Measurements from ENCODE around the gene POLN. TPM values are rescaled to one million over a fixed set of nuclear protein-coding genes. Genes with fewer than 3 reads are reported as not detected.

Gene POLN
- total RNA-seq, 4 donors from 2014 or later, result 0.26 to 5.8 (median 5.5) TPM; not detected in 1

DNA sequence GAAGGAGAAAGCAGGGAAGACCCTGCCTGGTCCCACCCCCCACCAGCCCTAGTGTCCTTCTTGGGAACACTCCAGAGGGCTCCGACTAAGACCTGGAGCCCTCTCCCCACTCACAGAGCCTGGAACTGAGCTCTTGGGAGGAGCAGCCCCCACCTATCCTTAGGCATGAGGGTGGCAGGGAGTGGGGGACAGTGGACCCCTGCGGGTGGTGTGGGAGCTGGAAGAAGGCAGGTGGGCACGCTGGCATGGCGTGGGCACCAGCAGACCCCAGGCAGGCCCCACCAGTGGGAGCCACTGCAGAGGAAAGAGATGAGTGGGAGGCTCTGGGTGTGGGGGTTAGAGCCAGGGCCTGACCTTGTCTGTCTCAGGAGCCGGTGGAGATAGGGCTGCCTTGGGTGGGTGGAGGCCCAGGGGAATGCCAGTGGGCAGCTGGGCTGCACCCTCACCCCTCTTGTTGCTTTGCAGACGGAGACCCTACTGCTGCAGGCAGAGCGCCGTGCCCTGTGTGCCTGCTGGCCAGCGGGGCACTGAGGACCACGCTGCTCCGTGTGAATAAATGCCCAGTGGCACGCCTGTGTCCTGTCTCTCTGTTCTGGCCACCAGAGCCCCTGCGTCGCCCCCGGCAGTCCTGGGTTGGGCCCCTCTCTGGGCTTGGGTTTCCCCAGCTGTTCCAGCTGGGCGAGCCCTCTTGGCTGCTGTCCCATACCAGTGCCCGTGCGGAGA lies 198.4 kb downstream of the POLN start:
- intact Hi-C loops (cut with DNase I; ENCODE audit: low total_unique reads), result no loop called here
- Histone ChIP-seq H3K36me3 (no peaks in the 10 kb centered on the region), H3K4me3 (no peak overlapping the region), H3K27ac (no peak overlapping the region), H3K27me3 (peaks cover 6 to 15% of the 10 kb centered on the region in 2 donors), H3K9me3 (no peaks in the 10 kb centered on the region), H3K4me1 (peaks cover 0 to 23% of the 10 kb centered on the region in 2 donors)
- TF ChIP-seq POLR2A (IDR thresholded peaks at IDR 0.05), result no peak
- TF ChIP-seq, protein P1, sequence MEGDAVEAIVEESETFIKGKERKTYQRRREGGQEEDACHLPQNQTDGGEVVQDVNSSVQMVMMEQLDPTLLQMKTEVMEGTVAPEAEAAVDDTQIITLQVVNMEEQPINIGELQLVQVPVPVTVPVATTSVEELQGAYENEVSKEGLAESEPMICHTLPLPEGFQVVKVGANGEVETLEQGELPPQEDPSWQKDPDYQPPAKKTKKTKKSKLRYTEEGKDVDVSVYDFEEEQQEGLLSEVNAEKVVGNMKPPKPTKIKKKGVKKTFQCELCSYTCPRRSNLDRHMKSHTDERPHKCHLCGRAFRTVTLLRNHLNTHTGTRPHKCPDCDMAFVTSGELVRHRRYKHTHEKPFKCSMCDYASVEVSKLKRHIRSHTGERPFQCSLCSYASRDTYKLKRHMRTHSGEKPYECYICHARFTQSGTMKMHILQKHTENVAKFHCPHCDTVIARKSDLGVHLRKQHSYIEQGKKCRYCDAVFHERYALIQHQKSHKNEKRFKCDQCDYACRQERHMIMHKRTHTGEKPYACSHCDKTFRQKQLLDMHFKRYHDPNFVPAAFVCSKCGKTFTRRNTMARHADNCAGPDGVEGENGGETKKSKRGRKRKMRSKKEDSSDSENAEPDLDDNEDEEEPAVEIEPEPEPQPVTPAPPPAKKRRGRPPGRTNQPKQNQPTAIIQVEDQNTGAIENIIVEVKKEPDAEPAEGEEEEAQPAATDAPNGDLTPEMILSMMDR (IDR thresholded peaks at IDR 0.05), result no peak
- no peak for DNase-seq

DNA sequence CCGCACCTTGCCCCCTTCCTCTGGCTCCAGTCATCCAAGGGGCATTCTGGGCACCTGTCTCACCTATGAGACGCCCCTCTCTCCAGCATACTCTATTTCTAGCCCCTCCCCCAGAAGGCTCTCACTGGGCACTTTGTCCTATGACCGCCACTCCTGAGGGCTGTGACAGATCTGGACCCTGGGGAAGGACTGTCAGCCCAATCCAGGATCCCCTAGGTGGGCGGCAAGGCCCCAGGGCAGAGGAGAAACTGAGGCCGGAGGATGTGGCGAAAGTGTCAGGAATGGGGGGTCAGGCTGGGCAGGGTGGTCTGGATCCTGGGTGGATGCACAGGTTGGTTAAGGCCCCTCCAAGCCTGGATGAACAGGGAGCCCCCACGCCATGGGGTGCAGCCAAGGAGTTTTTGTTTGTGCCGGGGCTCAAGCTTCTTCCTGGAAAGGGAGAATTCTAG lies 198.9 kb downstream of the POLN start:
- Histone ChIP-seq H3K27me3 (peaks cover 6 to 15% of the 10 kb centered on the region in 2 donors), H3K4me1 (peaks cover 0 to 23% of the 10 kb centered on the region in 2 donors), H3K9me3 (no peaks in the 10 kb centered on the region), H3K36me3 (no peaks in the 10 kb centered on the region), H3K27ac (no peak overlapping the region), H3K4me3 (no peak overlapping the region)
- DNase-seq, result no peak
- TF ChIP-seq, protein P1 (IDR thresholded peaks at IDR 0.05), result no peak
- no peak for TF ChIP-seq POLR2A (IDR thresholded peaks at IDR 0.05)
- intact Hi-C loops (cut with DNase I; ENCODE audit: low total_unique reads), result no loop called here

DNA sequence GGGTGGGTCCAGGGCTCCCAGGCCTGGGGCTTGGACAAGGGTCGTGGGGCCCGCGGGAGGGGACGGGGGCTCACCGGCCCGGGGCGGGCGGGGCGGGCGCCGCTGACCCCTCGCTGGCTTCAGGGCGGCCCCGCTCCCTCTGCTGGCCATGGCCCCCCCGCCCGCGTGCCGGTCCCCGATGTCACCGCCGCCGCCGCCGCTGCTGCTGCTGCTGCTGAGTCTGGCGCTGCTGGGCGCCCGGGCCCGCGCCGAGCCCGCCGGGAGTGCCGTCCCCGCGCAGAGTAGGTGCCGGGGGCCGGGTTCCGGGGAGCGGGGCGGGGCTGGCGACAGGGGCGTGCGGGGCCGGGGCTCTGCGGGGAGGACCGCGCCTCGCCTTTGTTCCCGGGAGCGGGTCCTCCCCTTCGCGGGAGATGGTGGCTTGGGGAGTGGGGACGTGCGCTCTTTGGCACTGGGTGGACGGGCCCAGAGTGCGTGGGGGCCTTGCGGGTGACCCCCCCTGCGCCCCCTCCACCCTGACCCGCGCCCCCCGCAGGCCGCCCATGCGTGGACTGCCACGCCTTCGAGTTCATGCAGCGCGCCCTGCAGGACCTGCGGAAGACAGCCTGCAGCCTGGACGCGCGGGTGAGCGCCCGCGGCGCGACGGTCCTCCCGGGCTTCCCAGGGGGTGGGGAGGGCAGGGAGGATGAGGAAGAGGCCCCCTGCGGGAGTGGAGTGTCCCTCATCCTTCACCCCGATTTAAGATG lies 199.5 kb downstream of the POLN start:
- H3K4me1 ChIP-seq, result peaks cover 0 to 23% of the 10 kb centered on the region in 2 donors
- peak overlapping the region; percentile 37 to 50 for H3K4me3 ChIP-seq
- no peak overlapping the region for H3K27ac ChIP-seq
- TF ChIP-seq, protein P1 (IDR thresholded peaks at IDR 0.05), result no peak
- TF ChIP-seq POLR2A (IDR thresholded peaks at IDR 0.05), result no peak
- H3K27me3 ChIP-seq, result peaks cover 6 to 15% of the 10 kb centered on the region in 2 donors
- DNase-seq, result no peak
- intact Hi-C loops (cut with DNase I; ENCODE audit: low total_unique reads), result no loop called here
- no peaks in the 10 kb centered on the region for H3K9me3 ChIP-seq
- H3K36me3 ChIP-seq, result no peaks in the 10 kb centered on the region

DNA sequence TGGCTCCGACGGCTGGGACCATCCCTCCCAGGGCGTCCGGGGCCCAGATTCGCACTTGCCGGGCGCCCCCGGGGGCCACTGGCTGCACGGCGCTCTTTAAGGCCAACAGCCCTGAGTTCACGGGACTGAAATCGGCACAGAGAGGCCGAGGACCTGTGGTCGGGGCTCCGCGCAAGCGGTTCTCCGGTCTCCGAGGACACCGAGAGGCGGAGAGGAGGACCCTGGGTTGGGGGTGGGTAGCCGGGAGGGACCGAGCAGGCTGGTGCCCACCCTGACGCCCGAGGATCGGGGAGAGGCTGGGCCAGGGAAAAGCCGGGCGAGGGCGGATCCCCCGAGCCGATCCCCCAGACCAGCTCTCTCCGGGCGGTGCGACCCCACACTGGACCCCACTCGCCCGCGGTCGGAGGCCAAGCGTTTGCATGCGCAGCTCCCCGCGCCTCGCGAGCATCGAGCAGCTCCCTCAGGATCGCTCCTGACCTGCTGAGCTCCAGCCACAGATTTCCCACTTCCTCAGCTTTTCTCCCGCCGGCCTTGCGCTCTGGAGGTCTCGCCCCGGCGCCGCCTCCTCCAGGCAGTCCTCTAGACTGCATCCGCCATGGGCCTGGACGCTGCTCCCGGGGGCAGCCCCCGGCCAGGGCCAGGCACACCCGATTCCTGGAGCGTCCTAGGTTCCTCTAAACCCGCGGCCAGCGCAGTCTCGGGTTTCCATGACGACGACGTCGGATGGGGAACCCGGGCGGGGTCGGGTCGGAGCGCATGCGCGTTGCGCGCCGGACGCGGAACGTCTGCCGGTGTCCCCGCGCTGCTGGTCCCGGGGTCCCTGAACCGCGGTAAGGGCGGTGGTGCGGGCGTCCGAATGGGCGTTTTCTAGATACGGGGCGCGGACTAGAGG lies 200.4 kb downstream of the POLN start:
- intact Hi-C loops (cut with DNase I; ENCODE audit: low total_unique reads), result no loop called here
- no peaks in the 10 kb centered on the region for H3K36me3 ChIP-seq
- no peak overlapping the region for H3K27ac ChIP-seq
- peaks cover 0 to 23% of the 10 kb centered on the region in 2 donors for H3K4me1 ChIP-seq
- H3K27me3 ChIP-seq, result peaks cover 6 to 15% of the 10 kb centered on the region in 2 donors
- peak in 1 of 2 donors; percentile 41 for DNase-seq
- no peaks in the 10 kb centered on the region for H3K9me3 ChIP-seq
- H3K4me3 ChIP-seq, result peak overlapping the region; percentile 37 to 50
- TF ChIP-seq, protein P1 (IDR thresholded peaks at IDR 0.05), result no peak
- TF ChIP-seq POLR2A (IDR thresholded peaks at IDR 0.05), result no peak

All from uterus (tissue), 4 donors.